Astrocyte of the cerebellum (primary cell): ENCODE measurements around the gene ORC4.
"Not testable (repeated sequence)": the region's sequence is repeated elsewhere in the genome, so short reads cannot be mapped to it uniquely, and the experiment has no call there.

ENCODE experiments used
- DNase-seq: peaks from one replicate; pipeline ENCODE4 v3.0.0-alpha.2; 2011; ENCODE audit warnings: low read depth
- H3K4me3 ChIP-seq: 2 replicates; pipeline ENCODE4 v1.5.1; 2011; ENCODE audit warnings: mild to moderate bottlenecking, low read depth, low read length, moderate library complexity
- in situ Hi-C: cut with HindIII; loops from 2 replicates; pipeline ENCODE4 v1.10.0; 2017; ENCODE audit warnings: low sequenced_read_pairs
- TF ChIP-seq, protein P1 (sequence below): IDR thresholded peaks from 2 replicates; pipeline ENCODE4 v1.5.1; 2012; ENCODE audit warnings: low read length, low read depth, moderate library complexity, mild to moderate bottlenecking; ENCODE audit errors: missing control alignments

The ORC4 gene

DNA sequence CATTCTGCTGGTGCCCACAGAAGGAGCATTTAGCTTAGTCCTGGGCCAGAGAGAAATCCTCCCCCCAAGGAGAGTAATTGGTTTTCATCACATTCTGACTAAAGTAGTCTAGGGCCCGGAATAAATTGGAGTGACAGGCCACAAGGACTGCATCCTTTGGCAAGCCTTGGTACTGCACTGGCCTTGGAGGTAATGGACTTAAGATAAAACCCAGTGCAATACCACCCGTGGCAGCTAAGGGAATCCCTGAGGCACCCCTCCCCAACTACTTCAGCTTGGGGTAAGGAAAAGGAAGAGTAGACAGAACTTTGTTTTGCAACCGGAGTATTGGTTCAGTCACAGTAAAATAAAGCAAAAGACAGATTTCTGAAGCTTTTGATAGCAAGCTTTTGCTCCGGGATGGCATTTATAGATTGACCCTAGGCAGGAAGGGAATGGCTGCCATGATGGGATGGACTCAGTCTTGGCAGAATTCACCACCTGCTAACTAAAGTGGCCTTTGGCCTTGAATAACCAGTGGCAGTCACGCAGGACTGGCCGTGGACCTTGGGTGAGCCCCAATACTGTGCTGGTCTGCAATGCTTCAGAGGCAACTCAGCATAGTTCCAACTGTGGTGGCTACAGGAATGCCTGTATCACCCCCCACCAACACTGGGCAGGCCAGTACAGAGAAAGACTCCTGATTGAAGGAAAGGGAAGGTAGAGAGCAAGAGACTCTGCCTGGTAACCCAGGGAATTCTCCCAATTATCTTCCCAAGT, 14.1 kb downstream of the ORC4 start:
- in situ Hi-C loops: no loop called here
- TF ChIP-seq, protein P1, sequence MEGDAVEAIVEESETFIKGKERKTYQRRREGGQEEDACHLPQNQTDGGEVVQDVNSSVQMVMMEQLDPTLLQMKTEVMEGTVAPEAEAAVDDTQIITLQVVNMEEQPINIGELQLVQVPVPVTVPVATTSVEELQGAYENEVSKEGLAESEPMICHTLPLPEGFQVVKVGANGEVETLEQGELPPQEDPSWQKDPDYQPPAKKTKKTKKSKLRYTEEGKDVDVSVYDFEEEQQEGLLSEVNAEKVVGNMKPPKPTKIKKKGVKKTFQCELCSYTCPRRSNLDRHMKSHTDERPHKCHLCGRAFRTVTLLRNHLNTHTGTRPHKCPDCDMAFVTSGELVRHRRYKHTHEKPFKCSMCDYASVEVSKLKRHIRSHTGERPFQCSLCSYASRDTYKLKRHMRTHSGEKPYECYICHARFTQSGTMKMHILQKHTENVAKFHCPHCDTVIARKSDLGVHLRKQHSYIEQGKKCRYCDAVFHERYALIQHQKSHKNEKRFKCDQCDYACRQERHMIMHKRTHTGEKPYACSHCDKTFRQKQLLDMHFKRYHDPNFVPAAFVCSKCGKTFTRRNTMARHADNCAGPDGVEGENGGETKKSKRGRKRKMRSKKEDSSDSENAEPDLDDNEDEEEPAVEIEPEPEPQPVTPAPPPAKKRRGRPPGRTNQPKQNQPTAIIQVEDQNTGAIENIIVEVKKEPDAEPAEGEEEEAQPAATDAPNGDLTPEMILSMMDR: no peak
- DNase-seq: no peak
- no peak overlapping the region for H3K4me3 ChIP-seq

GRCh38 chr2:148002420-148002819, 18.1 kb downstream of the ORC4 start:
- H3K4me3 ChIP-seq, in situ Hi-C loops, DNase-seq: not testable (repeated sequence)

DNA sequence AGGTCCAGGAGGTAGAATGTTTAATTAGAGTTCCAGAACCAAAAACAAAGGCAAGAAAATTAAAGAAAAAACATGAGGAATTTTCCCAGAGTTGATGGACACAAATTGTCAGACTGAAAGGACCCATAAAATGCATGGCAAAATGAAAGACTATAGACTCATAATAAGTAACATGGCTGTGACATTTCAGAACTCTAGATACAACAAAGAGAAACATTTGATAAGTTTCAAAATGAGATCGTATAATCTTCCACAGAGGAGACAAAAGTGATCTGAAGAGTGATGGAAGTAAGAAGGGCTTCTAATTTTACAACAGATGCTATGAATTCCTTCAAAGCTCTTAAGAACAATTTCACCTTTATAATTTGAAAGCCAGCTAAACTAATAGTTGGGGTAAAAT, 20.4 kb downstream of the ORC4 start:
- TF ChIP-seq, protein P1: no peak
- no peak for DNase-seq
- in situ Hi-C loops: no loop called here
- H3K4me3 ChIP-seq: no peak overlapping the region

GRCh38 chr2:147999126-147999525, 21.4 kb downstream of the ORC4 start:
- in situ Hi-C loops: loop anchor here (25.0 kb wide), 2 partner anchors 513 to 988 kb away; no protein-coding TSS in a partner anchor
- no peak overlapping the region for H3K4me3 ChIP-seq
- TF ChIP-seq, protein P1: no peak
- DNase-seq: no peak

- in situ Hi-C loops: loop anchor here (25.0 kb wide), 2 partner anchors 514 to 989 kb away; no protein-coding TSS in a partner anchor
- TF ChIP-seq, protein P1: no peak
Measured at GRCh38 chr2:147998203-147998602, 22.3 kb downstream of the ORC4 start.

GRCh38 chr2:147996828-147997227, 23.7 kb downstream of the ORC4 start:
- no peak overlapping the region for H3K4me3 ChIP-seq
- in situ Hi-C loops: loop anchor here (25.0 kb wide), 2 partner anchors 515 to 990 kb away; no protein-coding TSS in a partner anchor
- TF ChIP-seq, protein P1: no peak
- DNase-seq: no peak

More at GRCh38 chr2:147998203-147998602, 22.3 kb downstream of the ORC4 start:
- H3K4me3 ChIP-seq: no peak overlapping the region
- DNase-seq: no peak

DNA sequence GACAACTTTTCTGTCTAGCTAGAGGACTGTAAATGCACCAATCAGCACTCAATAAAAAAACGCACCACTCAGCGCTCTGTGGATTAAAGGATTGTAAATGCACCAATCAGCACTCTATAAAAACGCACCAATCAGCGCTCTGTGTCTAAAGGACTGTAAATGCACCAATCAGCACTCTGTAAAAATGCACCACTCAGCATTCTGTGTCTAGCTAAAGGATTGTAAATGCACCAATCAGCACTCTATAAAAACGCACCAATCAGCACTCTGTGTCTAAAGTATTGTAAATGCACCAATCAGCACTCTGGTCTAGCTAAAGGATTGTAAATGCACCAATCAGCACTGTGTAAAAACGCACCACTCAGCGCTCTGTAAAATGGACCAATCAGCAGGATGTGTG, 25.6 kb downstream of the ORC4 start:
- in situ Hi-C loops: loop anchor here (25.0 kb wide), 2 partner anchors 517 to 992 kb away; no protein-coding TSS in a partner anchor
- not testable (repeated sequence) for H3K4me3 ChIP-seq, DNase-seq
